Epithelial cell of umbilical artery (primary cell): ENCODE data around the gene SCARB2. TPM values are rescaled to one million over a fixed set of nuclear protein-coding genes. Genes with fewer than 3 reads are reported as not detected.

ENCODE experiments used
- total RNA-seq: library from RNA; depleted of rRNA; stranded (reverse); fragments of >200 nt; gene quantifications from 2 replicates; pipeline ENCODE4 v1.2.3, GENCODE V29; 2014

The SCARB2 gene
- 139 and 167 TPM in 2 replicates for total RNA-seq

GRCh38 chr4:76213415-76214176, at the start of gene SCARB2:
Gene SCARB2 (minus strand): TSS chr4:76213824. CDS start chr4:76213543, 281 bp downstream.

GRCh38 chr4:76251441-76252270, 38.0 kb upstream of the SCARB2 start, which contains the start of gene FAM47E:
Gene FAM47E (plus strand): TSS chr4:76251721. CDS start chr4:76251747, 26 bp downstream.

DNA sequence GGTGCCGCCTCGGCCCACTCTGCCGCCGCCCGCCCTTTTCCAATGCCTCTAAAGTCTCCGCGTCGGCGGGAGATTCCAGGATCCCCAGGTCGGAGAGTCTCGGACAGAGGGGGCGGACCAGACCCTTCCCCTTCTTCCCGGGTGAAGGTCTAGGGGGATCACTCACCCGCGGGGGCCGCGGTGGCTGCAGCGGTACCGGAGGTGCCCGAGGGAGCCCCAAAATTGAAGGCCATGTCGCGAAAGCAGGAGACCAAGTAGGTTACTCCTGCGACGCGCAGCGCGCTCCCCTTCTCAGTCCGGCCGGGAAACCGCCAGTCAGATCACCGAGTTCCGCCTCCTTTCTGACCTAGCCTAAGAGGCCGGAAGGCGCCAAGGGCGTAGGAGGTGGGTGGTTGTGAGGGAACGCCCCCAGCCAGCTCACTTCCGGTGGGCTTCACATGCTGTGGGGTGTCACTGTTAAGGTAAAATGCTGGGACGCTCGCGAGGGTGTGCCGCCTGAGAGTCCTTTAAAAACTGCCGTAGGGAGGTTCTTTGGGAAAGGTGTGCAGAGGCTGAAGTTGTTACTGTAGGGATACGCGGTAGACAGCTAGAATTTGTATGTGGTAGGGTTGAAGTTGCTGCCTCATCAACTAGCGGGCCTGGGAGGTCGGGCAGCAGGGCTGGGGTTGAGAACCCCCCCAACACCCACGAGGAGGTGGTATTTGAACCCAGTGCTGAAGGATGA, 65.3 kb downstream of the SCARB2 start, which contains the start of gene NUP54:
NUP54 (minus strand) TSS at position 256 of the 724 bp plus-strand sequence; CDS start at position 233, 23 bp downstream.

Other genes starting within 250 kb of the SCARB2 start
- 26.4 and 27.0 TPM in 2 replicates for gene SDAD1, start 222.9 kb downstream of the SCARB2 start, total RNA-seq
- gene CXCL9, start 206.3 kb downstream of the SCARB2 start, total RNA-seq, result not detected in 2 replicates
- 0.65 and 12.2 TPM in 2 replicates for gene CXCL10, start 190.3 kb downstream of the SCARB2 start, total RNA-seq
- gene CXCL11, start 177.8 kb downstream of the SCARB2 start, total RNA-seq, result 1.9 and 12.0 TPM in 2 replicates
- gene ART3, start 139.1 kb downstream of the SCARB2 start, total RNA-seq, result not detected in 2 replicates
- gene NUP54, start 65.4 kb downstream of the SCARB2 start, total RNA-seq, result 64.1 and 72.1 TPM in 2 replicates
- gene FAM47E, start 37.9 kb upstream of the SCARB2 start, total RNA-seq, result 0.30 TPM in 1 of 2 replicates, not detected in the other
- gene STBD1, start 92.9 kb upstream of the SCARB2 start, total RNA-seq, result 1.7 and 1.9 TPM in 2 replicates
- under 0.01 TPM in 1 of 2 replicates, not detected in the other for gene CCDC158, start 207.3 kb upstream of the SCARB2 start, total RNA-seq
- gene SHROOM3, start 221.4 kb upstream of the SCARB2 start, total RNA-seq, result 2.6 and 3.6 TPM in 2 replicates